PC-3 (cell line): ENCODE data around the gene TMEM242. TPM values are rescaled to one million over a fixed set of nuclear protein-coding genes. Genes with fewer than 3 reads are reported as not detected.

Source experiments
- ATAC-seq: fragments of 200-7000 bp; cut with Tn5 transposase; 2 replicates; pipeline ENCODE4 v1.9.1; 2020; ENCODE audit warnings: mild to moderate bottlenecking, moderate library complexity
- BruUV-seq: library from RNA; stranded (reverse); fragments of 400-500 nt; replicated peaks from 2 replicates; lab custom pipeline; 2021; lab: Mats Ljungman, UMichigan
- CTCF ChIA-PET: fragments of 300-600 bp; sonication (Branson Sonifier 250); formaldehyde crosslinking; loops from one replicate; lab custom pipeline; 2022; ENCODE audit warnings: antibody characterized with exemption; lab: Charles Lee
- POLR2A ChIA-PET: fragments of 300-600 bp; sonication (Branson Sonifier 250); formaldehyde crosslinking; loops from one replicate; lab custom pipeline; 2022; ENCODE audit warnings: antibody characterized with exemption; ENCODE audit not compliant: unreplicated experiment; lab: Charles Lee
- DNase-seq: peaks from one replicate; pipeline ENCODE4 v3.0.0-alpha.2; 2015
- H2AFZ ChIP-seq: fragments of 300-600 bp; sonication (generic); 2 replicates; pipeline ENCODE4 v1.6.0; 2016; ENCODE audit warnings: antibody characterized with exemption, low read length
- H3F3A ChIP-seq: fragments of 300-600 bp; sonication (generic); one replicate; pipeline ENCODE4 v1.6.0; 2017; ENCODE audit warnings: antibody characterized with exemption, low read length, control low read depth, mild to moderate bottlenecking; ENCODE audit not compliant: unreplicated experiment
- H3K27ac ChIP-seq: fragments of 300-600 bp; sonication (generic); 2 replicates; pipeline ENCODE4 v1.5.1; 2016; ENCODE audit warnings: mild to moderate bottlenecking, low read length
- H3K27me3 ChIP-seq: fragments of 300-600 bp; sonication (generic); 2 replicates; pipeline ENCODE4 v1.6.1; 2016; ENCODE audit warnings: low read length, mixed read lengths
- H3K36me3 ChIP-seq: fragments of 300-600 bp; sonication (generic); 2 replicates; pipeline ENCODE4 v1.6.1; 2016; ENCODE audit warnings: low read depth, mixed run types, low read length, mixed read lengths
- H3K4me1 ChIP-seq: fragments of 300-600 bp; sonication (generic); 2 replicates; pipeline ENCODE4 v1.5.1; 2016; ENCODE audit warnings: low read length; ENCODE audit not compliant: insufficient read depth
- H3K4me2 ChIP-seq: fragments of 300-600 bp; sonication (generic); 2 replicates; pipeline ENCODE4 v1.6.0; 2016; ENCODE audit warnings: low read length
- H3K4me3 ChIP-seq: fragments of 300-600 bp; sonication (generic); 2 replicates; pipeline ENCODE4 v1.5.1; 2016; ENCODE audit warnings: mild to moderate bottlenecking, low read length, mixed read lengths
- H3K79me2 ChIP-seq: fragments of 300-600 bp; sonication (generic); 2 replicates; pipeline ENCODE4 v1.6.1; 2017; ENCODE audit warnings: low read length, mixed read lengths
- H3K9ac ChIP-seq: fragments of 300-600 bp; sonication (generic); 2 replicates; pipeline ENCODE4 v1.6.0; 2016; ENCODE audit warnings: mild to moderate bottlenecking, low read length
- H3K9me2 ChIP-seq: fragments of 300-600 bp; sonication (generic); replicated peaks from 2 replicates; pipeline ENCODE4 v1.6.1; 2016; ENCODE audit warnings: mixed run types, low read length, mixed read lengths
- H3K9me3 ChIP-seq: fragments of 300-600 bp; sonication (generic); 2 replicates; pipeline ENCODE4 v1.6.1; 2016; ENCODE audit warnings: low read length, mixed read lengths
- H4K20me1 ChIP-seq: fragments of 300-600 bp; sonication (generic); 2 replicates; pipeline ENCODE4 v1.6.1; 2016; ENCODE audit warnings: low read length, mixed read lengths
- EZH2 ChIP-seq: fragments of 300-600 bp; sonication (generic); IDR thresholded peaks from one replicate; pipeline ENCODE4 v1.6.1; 2017; ENCODE audit warnings: antibody characterized with exemption, mild to moderate bottlenecking, low read length; ENCODE audit not compliant: unreplicated experiment
- EZH2phosphoT487 ChIP-seq: fragments of 300-600 bp; sonication (generic); IDR thresholded peaks from 2 replicates; pipeline ENCODE4 v1.6.1; 2018; ENCODE audit warnings: mild to moderate bottlenecking, antibody characterized with exemption, low read length, borderline replicate concordance
- intact Hi-C: fragments of 100-400 bp; cut with micrococcal nuclease; formaldehyde crosslinking; loops from 2 replicates; pipeline ENCODE4 v1.9.0; 2023
- total RNA-seq: library from RNA; depleted of rRNA; stranded (reverse); fragments of >200 nt; gene quantifications from 2 replicates; pipeline ENCODE4 v1.2.3, GENCODE V29; 2014
- TF ChIP-seq, protein P1 (sequence below): fragments of 300-600 bp; sonication (generic); conservative IDR thresholded peaks from 2 replicates; pipeline ENCODE4 v1.5.1; 2017; ENCODE audit warnings: antibody characterized with exemption, low read depth, mild to moderate bottlenecking, low read length

TMEM242 gene
- total RNA-seq, 1 experiment from 2014 or later, result 7.9 TPM

GRCh38 chr6:157292202-157292601, 31.1 kb downstream of the TMEM242 start:
- no peak overlapping the region for H3K9ac ChIP-seq
- DNase-seq (no peak), ATAC-seq (no peak)
- no peak overlapping the region for H3K27ac ChIP-seq
- no peaks in the 10 kb centered on the region for H3F3A ChIP-seq
- no peaks in the 10 kb centered on the region for H4K20me1 ChIP-seq
- intact Hi-C loops, result no loop called here
- H3K9me2 ChIP-seq, result no peaks in the 10 kb centered on the region
- H3K36me3 ChIP-seq, result no peaks in the 10 kb centered on the region
- no peak overlapping the region for H3K4me2 ChIP-seq
- no peak overlapping the region for H2AFZ ChIP-seq
- POLR2A ChIA-PET, result no interaction called here
- CTCF ChIA-PET, result no interaction called here
- no peaks in the 10 kb centered on the region for H3K4me1 ChIP-seq
- H3K27me3 ChIP-seq, result no peaks in the 10 kb centered on the region
- BruUV-seq, result no TSS peak
- H3K4me3 ChIP-seq, result no peak overlapping the region
- TF ChIP-seq EZH2phosphoT487 (no peak), EZH2 (no peak)
- TF ChIP-seq, protein P1, sequence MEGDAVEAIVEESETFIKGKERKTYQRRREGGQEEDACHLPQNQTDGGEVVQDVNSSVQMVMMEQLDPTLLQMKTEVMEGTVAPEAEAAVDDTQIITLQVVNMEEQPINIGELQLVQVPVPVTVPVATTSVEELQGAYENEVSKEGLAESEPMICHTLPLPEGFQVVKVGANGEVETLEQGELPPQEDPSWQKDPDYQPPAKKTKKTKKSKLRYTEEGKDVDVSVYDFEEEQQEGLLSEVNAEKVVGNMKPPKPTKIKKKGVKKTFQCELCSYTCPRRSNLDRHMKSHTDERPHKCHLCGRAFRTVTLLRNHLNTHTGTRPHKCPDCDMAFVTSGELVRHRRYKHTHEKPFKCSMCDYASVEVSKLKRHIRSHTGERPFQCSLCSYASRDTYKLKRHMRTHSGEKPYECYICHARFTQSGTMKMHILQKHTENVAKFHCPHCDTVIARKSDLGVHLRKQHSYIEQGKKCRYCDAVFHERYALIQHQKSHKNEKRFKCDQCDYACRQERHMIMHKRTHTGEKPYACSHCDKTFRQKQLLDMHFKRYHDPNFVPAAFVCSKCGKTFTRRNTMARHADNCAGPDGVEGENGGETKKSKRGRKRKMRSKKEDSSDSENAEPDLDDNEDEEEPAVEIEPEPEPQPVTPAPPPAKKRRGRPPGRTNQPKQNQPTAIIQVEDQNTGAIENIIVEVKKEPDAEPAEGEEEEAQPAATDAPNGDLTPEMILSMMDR, result no peak
- H3K79me2 ChIP-seq, result no peaks in the 10 kb centered on the region
- no peaks in the 10 kb centered on the region for H3K9me3 ChIP-seq

GRCh38 chr6:157291356-157291755, 32.0 kb downstream of the TMEM242 start:
- ChIA-PET POLR2A (no interaction called here), CTCF (no interaction called here)
- Histone ChIP-seq H3K9me2 (no peaks in the 10 kb centered on the region), H3F3A (no peaks in the 10 kb centered on the region), H3K4me1 (no peaks in the 10 kb centered on the region), H4K20me1 (no peaks in the 10 kb centered on the region), H3K36me3 (no peaks in the 10 kb centered on the region), H3K9ac (no peak overlapping the region), H3K4me3 (no peak overlapping the region), H3K27ac (no peak overlapping the region), H3K79me2 (no peaks in the 10 kb centered on the region), H3K9me3 (no peaks in the 10 kb centered on the region), H3K27me3 (no peaks in the 10 kb centered on the region), H2AFZ (no peak overlapping the region), H3K4me2 (no peak overlapping the region)
- TF ChIP-seq EZH2, result no peak
- TF ChIP-seq, protein P1, result no peak
- TF ChIP-seq EZH2phosphoT487, result no peak
- DNase-seq, result no peak
- ATAC-seq, result no peak
- BruUV-seq, result no TSS peak
- intact Hi-C loops, result no loop called here

DNA sequence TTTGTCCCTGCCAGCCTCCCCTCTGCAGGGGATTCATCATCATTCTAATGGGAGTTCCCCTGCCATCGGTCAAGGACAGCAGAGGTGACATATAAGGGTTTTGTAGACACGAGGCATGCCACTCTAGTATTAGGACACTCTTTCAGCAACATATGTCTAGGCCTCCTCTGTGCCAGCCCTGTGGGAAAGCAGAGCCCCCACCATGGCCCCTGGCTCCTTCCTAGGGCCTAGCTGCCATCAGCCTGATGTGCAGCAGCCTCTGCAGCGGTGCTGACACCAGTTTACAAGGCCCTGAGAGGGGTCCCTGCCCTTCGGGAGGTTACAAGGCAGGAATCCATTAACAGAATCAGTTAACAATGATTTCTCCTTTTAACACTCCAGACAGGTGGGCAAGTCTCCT, 32.5 kb downstream of the TMEM242 start:
- ATAC-seq (no peak), DNase-seq (no peak)
- Histone ChIP-seq H3K4me1 (no peaks in the 10 kb centered on the region), H3K9ac (no peak overlapping the region), H3K27me3 (no peaks in the 10 kb centered on the region), H3K27ac (no peak overlapping the region), H3K79me2 (no peaks in the 10 kb centered on the region), H3K4me3 (no peak overlapping the region), H2AFZ (no peak overlapping the region), H3K9me3 (no peaks in the 10 kb centered on the region), H3K36me3 (no peaks in the 10 kb centered on the region), H4K20me1 (no peaks in the 10 kb centered on the region), H3F3A (no peaks in the 10 kb centered on the region), H3K4me2 (no peak overlapping the region), H3K9me2 (no peaks in the 10 kb centered on the region)
- ChIA-PET POLR2A (no interaction called here), CTCF (no interaction called here)
- no peak for TF ChIP-seq EZH2phosphoT487
- no peak for TF ChIP-seq EZH2
- TF ChIP-seq, protein P1, result no peak
- intact Hi-C loops, result no loop called here
- no TSS peak for BruUV-seq
